A673 (cell line): ENCODE data around the gene NOC3L.

Experiments
- EZH2 ChIP-seq: fragments of 200-600 bp; sonication (generic); IDR thresholded peaks from 2 replicates; pipeline ENCODE4 v1.6.1; 2017; ENCODE audit warnings: borderline replicate concordance, low read depth, mild to moderate bottlenecking, mixed read lengths, antibody characterized with exemption, low read length; ENCODE audit not compliant: poor library complexity, severe bottlenecking
- TF ChIP-seq, protein P1 (sequence below): fragments of 300-800, 200-600 bp; sonication (generic); conservative IDR thresholded peaks from 2 replicates; pipeline ENCODE4 v1.5.1; 2017; ENCODE audit warnings: low read depth, mild to moderate bottlenecking, antibody characterized with exemption, low read length, moderate library complexity, mixed read lengths

DNA sequence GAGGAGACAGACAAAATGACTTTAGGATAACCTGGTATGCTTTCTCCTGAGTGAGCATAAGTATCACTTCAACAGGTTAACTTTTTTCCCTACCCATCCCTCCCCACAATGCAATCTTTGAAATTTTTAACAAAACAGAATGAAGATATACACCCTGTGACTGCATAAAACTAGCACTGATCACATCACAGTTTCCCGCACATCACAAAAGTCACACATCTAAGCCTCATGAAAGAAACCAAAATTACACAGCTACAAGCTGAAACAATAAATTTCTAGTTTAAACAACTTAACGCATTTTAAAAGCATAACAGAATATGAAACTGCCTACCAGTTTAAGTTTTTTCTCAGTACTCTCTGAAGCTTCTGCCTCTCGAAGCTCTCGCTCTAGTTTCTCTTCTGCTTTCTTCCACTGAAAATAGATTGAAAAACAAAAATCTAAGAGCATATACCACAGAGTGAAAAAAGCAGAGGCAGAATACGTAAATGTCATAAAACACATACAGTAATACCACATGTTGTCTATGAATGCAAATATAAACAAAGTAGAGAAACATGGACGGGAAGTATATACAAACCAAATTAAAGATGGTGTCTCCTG is 18.1 kb downstream of the NOC3L start:
- TF ChIP-seq, protein P1, sequence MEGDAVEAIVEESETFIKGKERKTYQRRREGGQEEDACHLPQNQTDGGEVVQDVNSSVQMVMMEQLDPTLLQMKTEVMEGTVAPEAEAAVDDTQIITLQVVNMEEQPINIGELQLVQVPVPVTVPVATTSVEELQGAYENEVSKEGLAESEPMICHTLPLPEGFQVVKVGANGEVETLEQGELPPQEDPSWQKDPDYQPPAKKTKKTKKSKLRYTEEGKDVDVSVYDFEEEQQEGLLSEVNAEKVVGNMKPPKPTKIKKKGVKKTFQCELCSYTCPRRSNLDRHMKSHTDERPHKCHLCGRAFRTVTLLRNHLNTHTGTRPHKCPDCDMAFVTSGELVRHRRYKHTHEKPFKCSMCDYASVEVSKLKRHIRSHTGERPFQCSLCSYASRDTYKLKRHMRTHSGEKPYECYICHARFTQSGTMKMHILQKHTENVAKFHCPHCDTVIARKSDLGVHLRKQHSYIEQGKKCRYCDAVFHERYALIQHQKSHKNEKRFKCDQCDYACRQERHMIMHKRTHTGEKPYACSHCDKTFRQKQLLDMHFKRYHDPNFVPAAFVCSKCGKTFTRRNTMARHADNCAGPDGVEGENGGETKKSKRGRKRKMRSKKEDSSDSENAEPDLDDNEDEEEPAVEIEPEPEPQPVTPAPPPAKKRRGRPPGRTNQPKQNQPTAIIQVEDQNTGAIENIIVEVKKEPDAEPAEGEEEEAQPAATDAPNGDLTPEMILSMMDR: no peak
- TF ChIP-seq EZH2: no peak
